Measurements from ENCODE around the gene RACGAP1.

Gene RACGAP1

GRCh38 chr12:49961993-49962764 is 63.1 kb downstream of the RACGAP1 start:
- Histone ChIP-seq H3K27ac (no peak overlapping the region), H3K9me3 (no peaks in the 10 kb centered on the region), H3K27me3 (peaks cover 97% of the 10 kb centered on the region), H3K4me3 (ENCODE audit: low read depth in 1 of 2, low read length in 1 of 2) (no peak overlapping the region), H3K36me3 (no peaks in the 10 kb centered on the region), H3K4me1 (ENCODE audit: control insufficient read depth in 1 of 2, insufficient read depth in 1 of 2, low read depth in 1 of 2, low read length in 1 of 2) (peaks cover 2 to 3% of the 10 kb centered on the region in 2 experiments)
- TF ChIP-seq CTCF (IDR thresholded peaks at IDR 0.05), result no peak

GRCh38 chr12:49961111-49961922 is 64.0 kb downstream of the RACGAP1 start, which contains the start of gene AQP5:
AQP5 (plus strand) TSS chr12:49961872; CDS start chr12:49962018, 146 bp downstream.
- Histone ChIP-seq H3K4me3 (ENCODE audit: low read depth in 1 of 2, low read length in 1 of 2) (no peak within 1 kb of the TSS), H3K9me3 (no peaks in the 10 kb centered on the region), H3K27me3 (peaks cover 99% of the 10 kb centered on the region), H3K27ac (no peak within 1 kb of the TSS), H3K4me1 (ENCODE audit: control insufficient read depth in 1 of 2, insufficient read depth in 1 of 2, low read depth in 1 of 2, low read length in 1 of 2) (peaks cover 5 to 6% of the 10 kb centered on the region in 2 experiments), H3K36me3 (no peaks in the 10 kb centered on the region)
- no peak for TF ChIP-seq CTCF (IDR thresholded peaks at IDR 0.05)

- H3K9me3 ChIP-seq, result no peaks in the 10 kb centered on the region
- no peaks in the 10 kb centered on the region for H3K36me3 ChIP-seq
- H3K27me3 ChIP-seq, result peaks cover 99% of the 10 kb centered on the region
Measured at GRCh38 chr12:49960474-49961110, 64.7 kb downstream of the RACGAP1 start.

GRCh38 chr12:49959685-49960473 is 65.4 kb downstream of the RACGAP1 start:
- Histone ChIP-seq H3K27ac (no peak overlapping the region), H3K36me3 (no peaks in the 10 kb centered on the region), H3K9me3 (no peaks in the 10 kb centered on the region), H3K4me1 (ENCODE audit: control insufficient read depth in 1 of 2, insufficient read depth in 1 of 2, low read depth in 1 of 2, low read length in 1 of 2) (peaks cover 17 to 19% of the 10 kb centered on the region in 2 experiments), H3K4me3 (ENCODE audit: low read depth in 1 of 2, low read length in 1 of 2) (no peak overlapping the region), H3K27me3 (peaks cover 99% of the 10 kb centered on the region)
- no peak for TF ChIP-seq CTCF (IDR thresholded peaks at IDR 0.05)

More at GRCh38 chr12:49960474-49961110, 64.7 kb downstream of the RACGAP1 start:
- Histone ChIP-seq H3K27ac (no peak overlapping the region), H3K4me3 (ENCODE audit: low read depth in 1 of 2, low read length in 1 of 2) (no peak overlapping the region), H3K4me1 (ENCODE audit: control insufficient read depth in 1 of 2, insufficient read depth in 1 of 2, low read depth in 1 of 2, low read length in 1 of 2) (peaks cover 12 to 14% of the 10 kb centered on the region in 2 experiments)
- TF ChIP-seq CTCF (IDR thresholded peaks at IDR 0.05), result no peak

GRCh38 chr12:49957570-49957967 is 67.7 kb downstream of the RACGAP1 start:
- Histone ChIP-seq H3K4me1 (ENCODE audit: control insufficient read depth in 1 of 2, insufficient read depth in 1 of 2, low read depth in 1 of 2, low read length in 1 of 2) (peaks cover 17 to 19% of the 10 kb centered on the region in 2 experiments), H3K27ac (no peak overlapping the region), H3K4me3 (ENCODE audit: low read depth in 1 of 2, low read length in 1 of 2) (no peak overlapping the region), H3K27me3 (peaks cover 99% of the 10 kb centered on the region), H3K9me3 (no peaks in the 10 kb centered on the region), H3K36me3 (no peaks in the 10 kb centered on the region)
- TF ChIP-seq CTCF (IDR thresholded peaks at IDR 0.05), result no peak

Measured in neutrophil (primary cell).